NCI-H82 treated with DMSO at 0.1 percent for 48 hours (cell line): ENCODE results near the gene NNAT.
A peak's percentile ranks its signal among the peaks of the same experiment; 100 is the strongest.
"Not testable (repeated sequence)": the region's sequence is repeated elsewhere in the genome, so short reads cannot be mapped to it uniquely, and the experiment has no call there.

Experiments used
- DNase-seq: peaks from one replicate; lab custom pipeline; 2025; ENCODE audit not compliant: unreplicated experiment; lab: John Stamatoyannopoulos, UW

NNAT gene, protein sequence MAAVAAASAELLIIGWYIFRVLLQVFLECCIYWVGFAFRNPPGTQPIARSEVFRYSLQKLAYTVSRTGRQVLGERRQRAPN

GRCh38 chr20:37521061-37521771, at the start of gene NNAT:
Gene NNAT, plus strand, starts transcription at chr20:37521250. Its CDS starts 82 bp downstream, at chr20:37521332.
- DNase-seq: no peak

DNA sequence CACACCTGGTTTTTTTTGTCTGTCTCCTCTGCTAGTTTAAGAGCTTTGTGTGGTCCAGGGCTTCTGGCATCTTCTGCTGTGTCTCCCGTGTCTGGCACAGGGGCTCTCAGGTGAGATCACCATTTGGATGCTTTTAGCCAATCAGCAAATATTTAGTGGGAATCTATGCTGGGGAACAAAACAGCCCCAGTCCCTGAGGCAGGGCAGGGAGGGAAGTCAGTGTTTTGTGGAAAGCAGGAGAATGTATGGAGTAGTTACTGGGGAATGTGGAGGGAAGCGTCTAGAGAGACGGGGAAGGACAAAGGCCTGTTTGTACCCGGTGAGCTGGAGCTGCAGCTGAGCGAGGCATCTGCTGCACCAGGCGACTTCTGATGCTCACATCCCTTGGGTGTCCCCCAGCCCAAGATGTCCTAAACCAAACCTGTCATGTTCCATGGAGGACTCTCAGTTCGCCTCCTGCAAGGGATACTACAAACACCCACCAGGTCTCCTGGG, 49.3 kb upstream of the NNAT start:
- no peak for DNase-seq

GRCh38 chr20:37472435-37472834, 48.6 kb upstream of the NNAT start:
- DNase-seq: not testable (repeated sequence)

DNA sequence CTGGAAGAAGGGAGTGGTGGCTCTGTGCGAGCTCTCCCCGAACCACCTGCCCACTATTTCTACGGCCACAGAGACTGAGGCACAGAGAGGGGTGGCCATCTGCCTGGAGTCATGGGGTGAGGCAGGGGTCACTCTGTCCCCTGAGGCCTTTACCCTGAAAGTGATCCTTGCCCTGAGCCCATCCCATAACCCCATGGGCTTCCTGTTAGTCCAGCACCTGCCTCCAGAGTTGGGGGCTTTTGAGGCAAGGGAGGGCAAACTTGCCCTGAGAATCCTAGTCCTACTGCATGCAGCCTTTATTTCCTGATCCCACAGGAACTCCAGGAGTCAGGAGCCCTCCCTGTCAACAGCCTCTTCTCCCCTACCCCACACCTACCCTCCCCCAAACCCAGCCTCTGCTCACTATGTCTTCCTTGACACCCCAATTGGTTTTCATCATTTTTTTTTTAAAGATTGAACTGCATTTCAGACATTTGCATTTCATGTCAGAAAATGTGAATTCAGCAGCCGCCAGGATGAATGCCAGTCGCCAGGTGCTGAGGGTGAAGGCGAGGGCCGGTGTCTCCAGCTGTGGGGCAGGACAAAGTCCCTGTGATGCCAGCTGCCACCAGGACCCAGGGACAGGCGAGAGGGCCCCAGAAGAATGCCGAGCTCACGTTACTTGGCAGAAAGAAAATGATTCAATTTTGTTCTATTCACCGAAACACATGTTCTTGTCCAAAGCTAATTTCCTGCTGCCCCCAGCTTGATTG, 47.6 kb upstream of the NNAT start:
- DNase-seq: no peak

DNA sequence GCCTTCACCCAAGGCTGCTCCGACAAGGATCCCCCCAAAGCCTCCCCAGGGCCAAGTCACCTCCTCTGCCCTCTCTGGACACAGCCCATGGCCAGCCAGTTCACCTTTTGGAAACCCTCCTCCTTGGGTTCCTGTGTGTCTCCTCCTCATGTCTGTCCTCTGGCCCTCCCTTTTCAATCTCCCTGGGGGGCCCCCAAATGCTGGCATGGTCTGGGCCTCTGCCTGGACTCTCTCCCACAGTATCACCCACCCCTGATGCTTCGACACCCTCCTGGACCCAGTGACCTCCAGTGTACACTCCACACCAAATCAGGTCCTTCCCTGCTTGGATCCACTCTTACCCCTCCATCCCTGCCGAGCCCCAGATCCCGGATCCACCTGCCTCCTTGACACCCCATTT, 46.7 kb upstream of the NNAT start:
- DNase-seq: no peak

DNA sequence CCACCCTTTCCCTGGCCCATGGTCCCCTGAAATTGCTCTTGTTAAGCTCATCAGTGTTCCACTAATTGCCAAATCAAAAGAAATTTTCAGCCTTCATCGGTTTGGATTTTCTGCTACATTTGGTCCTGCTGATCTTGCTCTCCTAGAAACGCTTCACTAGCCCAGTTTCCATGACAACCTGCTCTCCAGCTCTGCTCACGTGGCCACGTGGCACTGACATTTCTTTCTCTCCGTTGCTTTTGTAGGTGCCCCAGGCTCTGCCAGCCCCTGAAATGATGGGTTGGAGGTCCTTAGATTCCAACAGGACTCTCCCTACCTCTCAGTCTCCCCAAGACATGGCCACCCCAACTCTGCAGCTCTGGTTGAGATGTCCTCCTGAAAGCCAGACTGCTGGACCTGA, 45.8 kb upstream of the NNAT start:
- DNase-seq: no peak

GRCh38 chr20:37477041-37477440, 44.0 kb upstream of the NNAT start:
- no peak for DNase-seq

GRCh38 chr20:37479266-37479665, 41.8 kb upstream of the NNAT start:
- no peak for DNase-seq

GRCh38 chr20:37479925-37480691, 40.9 kb upstream of the NNAT start:
- DNase-seq: no peak

GRCh38 chr20:37480919-37481318, 40.1 kb upstream of the NNAT start:
- no peak for DNase-seq

- no peak for DNase-seq
Measured at GRCh38 chr20:37481610-37482009, 39.4 kb upstream of the NNAT start.

DNA sequence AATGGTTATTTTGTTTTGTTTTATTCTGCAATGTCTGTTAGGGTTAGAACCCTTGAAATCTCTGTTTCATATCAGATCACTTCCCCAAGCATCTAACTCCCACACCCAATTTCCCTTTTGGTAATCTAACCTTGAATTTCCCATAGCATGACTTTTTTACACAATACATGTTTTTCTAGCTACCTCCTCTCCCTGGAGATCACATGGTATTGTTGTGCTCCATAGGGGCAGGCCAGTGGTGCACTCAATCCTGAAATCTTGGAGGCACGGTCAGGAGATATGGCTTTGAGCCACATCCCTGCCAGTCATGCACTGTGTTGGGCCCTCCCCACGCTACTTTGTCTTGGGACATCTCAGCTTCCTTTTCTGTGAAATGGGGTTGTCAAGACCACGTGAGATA, 36.7 kb upstream of the NNAT start:
- DNase-seq: no peak

DNA sequence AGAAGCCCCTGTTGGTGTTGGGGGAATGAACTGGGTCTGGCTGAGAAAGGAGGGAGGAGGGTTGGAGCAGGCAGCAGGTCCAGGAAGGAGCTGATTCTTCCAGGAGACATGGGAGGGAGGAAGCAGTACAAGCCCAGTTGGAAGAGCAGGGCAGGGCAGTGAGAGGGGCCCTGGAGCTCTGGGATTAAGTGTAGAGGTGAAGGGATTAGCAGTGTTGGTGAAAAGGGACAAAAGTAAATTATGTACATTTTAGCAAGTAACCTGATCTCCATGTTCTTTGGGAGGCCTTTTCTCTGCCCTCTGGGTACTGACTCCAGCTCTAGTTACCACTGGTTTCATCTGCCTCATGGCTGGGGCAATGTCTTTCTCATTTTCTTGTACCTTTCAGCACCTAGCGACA, 34.8 kb upstream of the NNAT start:
- not testable (repeated sequence) for DNase-seq

DNA sequence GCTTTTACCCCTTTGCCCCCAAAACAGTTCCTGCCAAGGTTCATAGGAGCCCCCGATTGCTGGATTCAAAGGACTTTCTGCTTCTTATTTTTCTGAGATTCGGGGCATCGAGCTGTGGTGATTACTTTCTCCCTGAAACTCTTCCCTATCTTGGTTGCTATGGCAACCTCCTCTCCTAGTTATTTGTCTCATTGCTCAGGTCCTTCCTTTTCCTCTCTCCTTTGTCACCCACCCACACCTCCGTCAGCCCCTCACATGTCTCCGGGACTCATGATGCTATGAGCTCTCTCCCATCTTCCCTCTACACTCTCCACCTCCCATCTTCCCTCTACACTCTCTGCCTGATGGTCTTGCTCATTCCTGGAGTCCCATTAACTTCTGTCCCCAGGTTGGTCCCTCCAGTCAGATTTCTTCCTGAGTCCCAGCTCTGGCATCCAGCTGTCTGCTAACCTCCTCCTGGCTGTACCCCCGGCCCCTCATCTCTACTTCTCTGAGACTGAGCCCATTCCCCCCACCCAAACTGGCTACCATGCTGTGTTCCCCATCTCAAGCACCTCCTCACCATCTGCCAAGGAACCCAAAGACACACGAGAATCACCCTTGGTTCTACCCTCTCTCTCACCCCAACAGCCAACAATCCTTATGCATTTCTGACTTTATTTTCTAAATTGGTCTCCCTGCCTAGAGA, 30.2 kb upstream of the NNAT start:
- DNase-seq: no peak

DNA sequence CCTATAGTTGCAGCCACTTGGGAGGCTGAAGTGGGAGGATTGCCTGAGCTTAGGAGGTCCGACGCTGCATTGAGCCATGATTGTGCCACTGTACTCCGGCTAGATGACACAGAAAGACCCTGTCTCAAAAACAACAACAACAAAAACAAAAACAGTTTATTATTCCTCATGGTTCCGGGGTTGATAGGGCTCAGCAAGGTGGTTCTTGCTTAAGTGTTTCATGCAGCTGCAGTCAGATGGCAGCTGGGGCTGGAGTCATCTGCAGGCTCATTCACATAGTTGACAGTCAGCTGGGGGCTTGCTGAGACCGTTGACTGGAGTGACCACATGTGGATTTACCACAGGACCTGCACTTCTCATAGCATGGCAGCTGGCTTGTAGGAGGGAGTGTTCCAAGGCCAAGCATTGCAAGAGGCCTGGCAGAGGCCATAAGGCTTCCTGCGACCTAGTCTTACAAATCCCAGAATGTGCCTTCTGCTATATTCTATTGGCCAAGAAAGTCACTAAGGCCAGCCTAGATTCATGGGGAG, 28.9 kb upstream of the NNAT start:
- no peak for DNase-seq

- no peak for DNase-seq
Measured at GRCh38 chr20:37492945-37493344, 28.1 kb upstream of the NNAT start.

DNA sequence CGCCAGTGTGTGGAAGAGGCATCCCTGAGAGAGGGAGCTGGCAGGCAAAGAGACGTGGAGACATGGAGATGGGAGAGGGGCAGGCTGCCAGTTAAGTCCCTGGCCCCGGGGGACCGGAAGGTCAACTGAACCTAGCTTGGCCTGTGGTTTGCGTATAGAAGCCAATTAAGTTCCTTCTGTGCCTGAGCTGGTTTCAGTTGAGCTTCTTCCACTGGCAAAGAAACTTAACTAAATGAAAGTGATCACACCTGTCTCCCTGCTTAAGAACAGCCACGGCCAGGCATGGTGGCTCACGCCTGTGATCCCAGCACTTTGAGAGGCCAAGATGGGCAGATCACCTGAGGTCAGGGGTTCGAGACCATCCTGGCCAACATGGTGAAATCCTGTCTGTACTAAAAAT, 26.7 kb upstream of the NNAT start:
- DNase-seq: peak; percentile 23

- DNase-seq: no peak
Measured at GRCh38 chr20:37494796-37495195, 26.3 kb upstream of the NNAT start.

DNA sequence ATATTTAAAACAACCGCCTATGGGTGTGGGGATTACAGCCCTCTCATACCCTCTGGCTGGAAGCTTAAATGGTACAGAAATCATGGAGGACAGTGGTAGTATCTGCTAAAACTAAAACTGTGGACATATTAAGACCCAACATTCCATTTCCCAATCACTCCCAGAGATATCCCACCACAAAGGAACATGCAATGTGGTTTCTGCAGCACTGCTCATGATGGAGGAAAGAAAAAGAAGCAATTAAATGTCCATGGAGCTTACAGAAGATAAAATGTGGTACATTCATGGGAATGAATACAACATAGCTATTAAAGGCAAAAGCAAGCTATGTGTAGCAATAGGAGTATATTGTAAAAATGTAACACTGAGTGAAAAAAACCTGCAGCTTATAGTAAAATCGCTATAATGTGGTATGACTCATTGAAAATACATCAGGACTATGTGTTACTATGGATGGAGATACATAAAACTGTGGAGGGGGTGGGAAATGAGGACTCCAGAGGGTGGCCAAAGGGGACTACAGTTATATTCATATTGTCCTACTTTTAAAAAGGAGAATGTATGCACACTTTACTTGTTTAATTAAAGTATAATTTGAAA, 22.9 kb upstream of the NNAT start:
- DNase-seq: no peak

DNA sequence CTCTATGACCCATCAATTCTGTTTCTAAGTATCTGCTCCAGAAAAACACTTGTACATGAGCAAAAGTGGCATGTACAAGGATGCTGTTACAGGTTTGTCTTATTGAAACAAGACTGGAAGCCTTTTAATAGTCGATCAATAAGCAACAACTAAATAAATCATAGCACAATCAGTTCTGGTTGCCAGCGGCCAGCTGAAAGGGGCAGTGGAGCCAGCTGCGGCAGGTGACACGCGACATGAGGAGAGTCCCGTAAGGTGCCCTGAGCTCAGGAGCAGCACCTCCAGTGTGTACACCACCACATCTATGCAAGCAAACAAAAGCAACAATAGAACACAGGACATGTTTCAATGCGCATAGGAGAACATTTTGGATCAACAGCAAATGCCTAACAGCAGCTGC, 20.7 kb upstream of the NNAT start:
- no peak for DNase-seq
